CD1c-positive myeloid dendritic cell (primary cell): ENCODE results near the gene ECD.

Source experiments
- DNase-seq: peaks from one replicate; pipeline ENCODE4 v3.0.0-alpha.2; 2016; ENCODE audit errors: extremely low spot score

Gene ECD

GRCh38 chr10:73096449-73097304, 71.1 kb downstream of the ECD start, which contains the start of gene P4HA1:
Gene P4HA1, minus strand, starts transcription at chr10:73096866. Its CDS starts 21,983 bp downstream, at chr10:73074883.
- peak; percentile 99 for DNase-seq

- DNase-seq, result peak; percentile 77
These were observed 71.8 kb downstream of the ECD start for GRCh38 chr10:73096041-73096448.

GRCh38 chr10:73095481-73096021, 72.3 kb downstream of the ECD start:
- peak; percentile 58 for DNase-seq

- DNase-seq, result no peak
These were observed 72.8 kb downstream of the ECD start for GRCh38 chr10:73094986-73095480.

- DNase-seq, result no peak
These were observed 73.6 kb downstream of the ECD start for GRCh38 chr10:73093922-73094850.

- no peak for DNase-seq
These were observed 75.0 kb downstream of the ECD start for GRCh38 chr10:73092830-73093229.

GRCh38 chr10:73088304-73088703, 79.5 kb downstream of the ECD start:
- DNase-seq, result peak; percentile 19

- DNase-seq, result no peak
These were observed 81.0 kb downstream of the ECD start for GRCh38 chr10:73086816-73087215.

GRCh38 chr10:73084209-73084608, 83.6 kb downstream of the ECD start:
- DNase-seq, result no peak
